A673 (cell line): ENCODE results near the gene THRB.

Source experiments
- CTCF ChIP-seq: fragments of 300-800, 200-600 bp; sonication (generic); conservative IDR thresholded peaks from 2 replicates; pipeline ENCODE4 v1.5.1; 2017; ENCODE audit warnings: low read depth, mild to moderate bottlenecking, antibody characterized with exemption, low read length, moderate library complexity, mixed read lengths
- EZH2 ChIP-seq: fragments of 200-600 bp; sonication (generic); IDR thresholded peaks from 2 replicates; pipeline ENCODE4 v1.6.1; 2017; ENCODE audit warnings: borderline replicate concordance, low read depth, mild to moderate bottlenecking, mixed read lengths, antibody characterized with exemption, low read length; ENCODE audit not compliant: poor library complexity, severe bottlenecking

GRCh38 chr3:24177201-24177600, 317.4 kb downstream of the THRB start:
- TF ChIP-seq CTCF (no peak), EZH2 (no peak)
